Measurements from ENCODE around the gene IGSF10. TPM values are rescaled to one million over a fixed set of nuclear protein-coding genes. Genes with fewer than 3 reads are reported as not detected.

IGSF10 gene
- polyA plus RNA-seq, 1 donor (not counting 4 experiments of a cell fraction or from before 2014, with no cell fraction given): under 0.01 TPM

GRCh38 chr3:151476344-151477018, 15.6 kb upstream of the IGSF10 start:
- H3K79me2 ChIP-seq (ENCODE audit: control insufficient read depth, insufficient read depth, low read length): no peaks in the 10 kb centered on the region
- H3K4me1 ChIP-seq (ENCODE audit: control insufficient read depth, extremely low read depth, insufficient read depth, low read length): no peaks in the 10 kb centered on the region
- H3K36me3 ChIP-seq (ENCODE audit: control insufficient read depth in 2 of 2, extremely low read depth in 1 of 2, insufficient read depth in 2 of 2, low read length in 2 of 2): no peaks in the 10 kb centered on the region
- no peak overlapping the region for H3K27ac ChIP-seq (ENCODE audit: control insufficient read depth, insufficient read depth, low read length)
- H3K4me2 ChIP-seq (ENCODE audit: control insufficient read depth, extremely low read depth, insufficient read depth, low read depth, low read length): no peak overlapping the region
- no peaks in the 10 kb centered on the region for H3K9me1 ChIP-seq (ENCODE audit: control insufficient read depth, extremely low read depth, insufficient read depth, low read length)
- no peak overlapping the region for H2AFZ ChIP-seq (ENCODE audit: control insufficient read depth, low read length)
- H3K9me3 ChIP-seq (ENCODE audit: control insufficient read depth, low read depth, low read length): no peaks in the 10 kb centered on the region
- H4K20me1 ChIP-seq (ENCODE audit: control insufficient read depth, extremely low read depth, insufficient read depth, low read length): no peaks in the 10 kb centered on the region
- H3K9ac ChIP-seq (ENCODE audit: control insufficient read depth, extremely low read depth, insufficient read depth, low read length): no peak overlapping the region
- H3K27me3 ChIP-seq (ENCODE audit: control insufficient read depth, extremely low read depth, insufficient read depth, low read length): no peaks in the 10 kb centered on the region
- DNase-seq (ENCODE audit: low read depth, low spot score) (no peak), FAIRE-seq (no peak)
- no peak overlapping the region for H3K4me3 ChIP-seq (ENCODE audit: control insufficient read depth in 2 of 3, extremely low read depth in 1 of 3, insufficient read depth in 2 of 3, low read depth in 1 of 3, low read length in 3 of 3)
- TF ChIP-seq EZH2 (IDR thresholded peaks at IDR 0.05; ENCODE audit: low read length): no peak
- no peak for TF ChIP-seq CTCF (optimal IDR thresholded peaks at IDR 0.05 in 1 of 3, IDR thresholded peaks at IDR 0.05 in 1 of 3, conservative IDR thresholded peaks at IDR 0.05 in 1 of 3; ENCODE audit: extremely low read depth in 1 of 3, insufficient read depth in 2 of 3, low read length in 3 of 3)
- dilution Hi-C loops (cut with MboI; ENCODE audit: extremely low pct_ligation_motif_present, low sequenced_read_pairs): no loop called here

- no peaks in the 10 kb centered on the region for H3K4me1 ChIP-seq (ENCODE audit: control insufficient read depth, extremely low read depth, insufficient read depth, low read length)
- no peaks in the 10 kb centered on the region for H4K20me1 ChIP-seq (ENCODE audit: control insufficient read depth, extremely low read depth, insufficient read depth, low read length)
- no peak overlapping the region for H3K27ac ChIP-seq (ENCODE audit: control insufficient read depth, insufficient read depth, low read length)
- no peaks in the 10 kb centered on the region for H3K9me3 ChIP-seq (ENCODE audit: control insufficient read depth, low read depth, low read length)
- H3K4me3 ChIP-seq (ENCODE audit: control insufficient read depth in 2 of 3, extremely low read depth in 1 of 3, insufficient read depth in 2 of 3, low read depth in 1 of 3, low read length in 3 of 3): no peak overlapping the region
- no peaks in the 10 kb centered on the region for H3K27me3 ChIP-seq (ENCODE audit: control insufficient read depth, extremely low read depth, insufficient read depth, low read length)
- H3K9me1 ChIP-seq (ENCODE audit: control insufficient read depth, extremely low read depth, insufficient read depth, low read length): no peaks in the 10 kb centered on the region
- FAIRE-seq (peak; percentile 63), DNase-seq (ENCODE audit: low read depth, low spot score) (no peak)
- H3K36me3 ChIP-seq (ENCODE audit: control insufficient read depth in 2 of 2, extremely low read depth in 1 of 2, insufficient read depth in 2 of 2, low read length in 2 of 2): no peaks in the 10 kb centered on the region
- H3K79me2 ChIP-seq (ENCODE audit: control insufficient read depth, insufficient read depth, low read length): no peaks in the 10 kb centered on the region
- dilution Hi-C loops (cut with MboI; ENCODE audit: extremely low pct_ligation_motif_present, low sequenced_read_pairs): no loop called here
- no peak overlapping the region for H3K9ac ChIP-seq (ENCODE audit: control insufficient read depth, extremely low read depth, insufficient read depth, low read length)
- H2AFZ ChIP-seq (ENCODE audit: control insufficient read depth, low read length): no peak overlapping the region
- TF ChIP-seq CTCF (optimal IDR thresholded peaks at IDR 0.05 in 1 of 3, IDR thresholded peaks at IDR 0.05 in 1 of 3, conservative IDR thresholded peaks at IDR 0.05 in 1 of 3; ENCODE audit: extremely low read depth in 1 of 3, insufficient read depth in 2 of 3, low read length in 3 of 3) (peak; percentile 73 to 91 (median 83)), EZH2 (IDR thresholded peaks at IDR 0.05; ENCODE audit: low read length) (no peak)
- H3K4me2 ChIP-seq (ENCODE audit: control insufficient read depth, extremely low read depth, insufficient read depth, low read depth, low read length): no peak overlapping the region
Observed at GRCh38 chr3:151468284-151468917, 7.5 kb upstream of the IGSF10 start.
